Stimulated activated CD8-positive, alpha-beta memory T cell treated with anti-CD3 and anti-CD28 coated beads, Interleukin-12 subunit alpha, Interleukin-12 subunit beta, amount 100 ng/mL, for 24 hours (primary cell): ENCODE results near the gene TNN.
"Not testable (repeated sequence)": the region's sequence is repeated elsewhere in the genome, so short reads cannot be mapped to it uniquely, and the experiment has no call there.

Experiments used
- DNase-seq: peaks from one replicate; pipeline ENCODE4 v3.0.0-alpha.2; 2020; ENCODE audit errors: extremely low read depth

Gene TNN

GRCh38 chr1:175070818-175071217 is 3.2 kb downstream of the TNN start:
- DNase-seq, result no peak

- DNase-seq, result no peak
These were observed 3.8 kb downstream of the TNN start for GRCh38 chr1:175071276-175071943.

GRCh38 chr1:175072099-175072951 is 4.7 kb downstream of the TNN start:
- DNase-seq, result no peak

GRCh38 chr1:175073061-175073460 is 5.4 kb downstream of the TNN start:
- DNase-seq, result no peak

GRCh38 chr1:175073633-175074032 is 6.0 kb downstream of the TNN start:
- DNase-seq, result no peak

- DNase-seq, result no peak
These were observed 8.2 kb downstream of the TNN start for GRCh38 chr1:175075572-175076568.

GRCh38 chr1:175077356-175078030 is 9.9 kb downstream of the TNN start:
- DNase-seq, result no peak

- DNase-seq, result no peak
These were observed 11.0 kb downstream of the TNN start for GRCh38 chr1:175078629-175079028.

GRCh38 chr1:175079338-175079737 is 11.7 kb downstream of the TNN start:
- no peak for DNase-seq

GRCh38 chr1:175080030-175080429 is 12.4 kb downstream of the TNN start:
- no peak for DNase-seq

GRCh38 chr1:175081983-175082382 is 14.3 kb downstream of the TNN start:
- no peak for DNase-seq

- DNase-seq, result no peak
These were observed 20.9 kb downstream of the TNN start for GRCh38 chr1:175088525-175088951.

GRCh38 chr1:175089136-175089718 is 21.6 kb downstream of the TNN start:
- no peak for DNase-seq

- no peak for DNase-seq
These were observed 23.1 kb downstream of the TNN start for GRCh38 chr1:175090780-175091179.

- no peak for DNase-seq
These were observed 27.0 kb downstream of the TNN start for GRCh38 chr1:175094626-175095025.

GRCh38 chr1:175095069-175095468 is 27.4 kb downstream of the TNN start:
- no peak for DNase-seq

- no peak for DNase-seq
These were observed 28.5 kb downstream of the TNN start for GRCh38 chr1:175095978-175096607.

GRCh38 chr1:175097361-175097760 is 29.7 kb downstream of the TNN start:
- no peak for DNase-seq

- DNase-seq, result no peak
These were observed 32.3 kb downstream of the TNN start for GRCh38 chr1:175099916-175100315.

GRCh38 chr1:175102166-175102565 is 34.5 kb downstream of the TNN start:
- not testable (repeated sequence) for DNase-seq
